ENCODE data around the gene CAMKK1.
"Not testable (repeated sequence)": the region's sequence is repeated elsewhere in the genome, so short reads cannot be mapped to it uniquely, and the experiment has no call there.

The CAMKK1 gene

DNA sequence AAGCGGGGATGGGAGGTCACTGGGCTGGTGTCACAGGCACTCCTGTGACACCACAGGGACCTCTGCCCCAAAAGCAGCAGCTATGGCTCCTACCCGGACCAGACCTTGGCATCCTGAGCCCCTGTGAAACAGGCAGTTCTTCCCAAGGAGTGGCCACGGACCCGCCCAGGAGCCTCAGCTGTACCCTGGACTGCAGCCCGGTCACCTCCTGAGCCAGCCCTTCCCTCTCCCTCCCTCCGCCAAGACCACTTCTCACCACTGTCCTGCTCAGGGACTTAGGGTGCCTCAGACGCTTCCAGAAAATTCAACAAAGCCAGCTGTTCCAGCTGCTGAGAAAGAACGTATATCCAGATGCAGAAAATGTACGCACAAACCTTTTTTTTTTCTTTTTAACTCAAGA lies 32.9 kb downstream of the CAMKK1 start:
- Histone ChIP-seq H3K4me2 (no peak overlapping the region), H3K27me3 (ENCODE audit: insufficient read depth, low read depth) (no peaks in the 10 kb centered on the region), H3K79me2 (ENCODE audit: insufficient read depth, low read depth) (no peaks in the 10 kb centered on the region), H3K9ac (no peak overlapping the region), H3K36me3 (ENCODE audit: insufficient read depth) (no peaks in the 10 kb centered on the region), H3K4me3 (IDR thresholded peaks at IDR 0.05; ENCODE audit: insufficient read depth, low read depth, low read length) (no peak overlapping the region), H3K4me1 (ENCODE audit: low read depth, poor library complexity, severe bottlenecking) (no peaks in the 10 kb centered on the region), H2AFZ (ENCODE audit: low read depth) (no peak overlapping the region), H3K27ac (no peak overlapping the region), H4K20me1 (ENCODE audit: insufficient read depth) (no peaks in the 10 kb centered on the region)
- TF ChIP-seq, protein P1, sequence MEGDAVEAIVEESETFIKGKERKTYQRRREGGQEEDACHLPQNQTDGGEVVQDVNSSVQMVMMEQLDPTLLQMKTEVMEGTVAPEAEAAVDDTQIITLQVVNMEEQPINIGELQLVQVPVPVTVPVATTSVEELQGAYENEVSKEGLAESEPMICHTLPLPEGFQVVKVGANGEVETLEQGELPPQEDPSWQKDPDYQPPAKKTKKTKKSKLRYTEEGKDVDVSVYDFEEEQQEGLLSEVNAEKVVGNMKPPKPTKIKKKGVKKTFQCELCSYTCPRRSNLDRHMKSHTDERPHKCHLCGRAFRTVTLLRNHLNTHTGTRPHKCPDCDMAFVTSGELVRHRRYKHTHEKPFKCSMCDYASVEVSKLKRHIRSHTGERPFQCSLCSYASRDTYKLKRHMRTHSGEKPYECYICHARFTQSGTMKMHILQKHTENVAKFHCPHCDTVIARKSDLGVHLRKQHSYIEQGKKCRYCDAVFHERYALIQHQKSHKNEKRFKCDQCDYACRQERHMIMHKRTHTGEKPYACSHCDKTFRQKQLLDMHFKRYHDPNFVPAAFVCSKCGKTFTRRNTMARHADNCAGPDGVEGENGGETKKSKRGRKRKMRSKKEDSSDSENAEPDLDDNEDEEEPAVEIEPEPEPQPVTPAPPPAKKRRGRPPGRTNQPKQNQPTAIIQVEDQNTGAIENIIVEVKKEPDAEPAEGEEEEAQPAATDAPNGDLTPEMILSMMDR (conservative IDR thresholded peaks at IDR 0.05; ENCODE audit: low read depth, low read length), result no peak

GRCh38 chr17:3857261-3858105 lies 35.4 kb downstream of the CAMKK1 start:
- TF ChIP-seq, protein P1 (conservative IDR thresholded peaks at IDR 0.05; ENCODE audit: low read depth, low read length), result no peak
- no peak overlapping the region for H3K4me3 ChIP-seq (IDR thresholded peaks at IDR 0.05; ENCODE audit: insufficient read depth, low read depth, low read length)
- H3K27me3 ChIP-seq (ENCODE audit: insufficient read depth, low read depth), result no peaks in the 10 kb centered on the region
- no peak overlapping the region for H3K27ac ChIP-seq
- no peak overlapping the region for H3K9ac ChIP-seq
- no peaks in the 10 kb centered on the region for H4K20me1 ChIP-seq (ENCODE audit: insufficient read depth)
- no peaks in the 10 kb centered on the region for H3K4me1 ChIP-seq (ENCODE audit: low read depth, poor library complexity, severe bottlenecking)
- H2AFZ ChIP-seq (ENCODE audit: low read depth), result no peak overlapping the region
- H3K36me3 ChIP-seq (ENCODE audit: insufficient read depth), result no peaks in the 10 kb centered on the region
- no peak overlapping the region for H3K4me2 ChIP-seq
- H3K79me2 ChIP-seq (ENCODE audit: insufficient read depth, low read depth), result no peaks in the 10 kb centered on the region

DNA sequence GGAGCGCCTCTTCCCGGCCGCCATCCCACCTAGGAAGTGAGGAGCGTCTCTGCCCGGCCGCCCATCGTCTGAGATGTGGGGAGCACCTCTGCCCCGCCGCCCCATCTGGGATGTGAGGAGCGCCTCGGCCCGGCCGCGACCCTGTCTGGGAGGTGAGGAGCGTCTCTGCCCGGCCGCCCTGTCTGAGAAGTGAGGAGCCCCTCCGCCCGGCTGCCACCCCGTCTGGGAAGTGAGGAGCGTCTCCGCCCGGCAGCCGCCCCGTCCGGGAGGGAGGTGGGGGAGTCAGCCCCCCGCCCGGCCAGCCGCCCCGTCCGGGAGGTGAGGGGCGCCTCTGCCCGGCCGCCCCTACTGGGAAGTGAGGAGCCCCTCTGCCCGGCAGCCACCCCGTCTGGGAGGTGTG lies 38.6 kb downstream of the CAMKK1 start:
- not testable (repeated sequence) for H3K4me2 ChIP-seq; H4K20me1 ChIP-seq (ENCODE audit: insufficient read depth); H3K9ac ChIP-seq; H3K4me3 ChIP-seq (IDR thresholded peaks at IDR 0.05; ENCODE audit: insufficient read depth, low read depth, low read length); H3K79me2 ChIP-seq (ENCODE audit: insufficient read depth, low read depth); H2AFZ ChIP-seq (ENCODE audit: low read depth); H3K27me3 ChIP-seq (ENCODE audit: insufficient read depth, low read depth); H3K27ac ChIP-seq; H3K4me1 ChIP-seq (ENCODE audit: low read depth, poor library complexity, severe bottlenecking); H3K36me3 ChIP-seq (ENCODE audit: insufficient read depth)

- Histone ChIP-seq H2AFZ (ENCODE audit: low read depth) (no peak overlapping the region), H3K27ac (no peak overlapping the region), H4K20me1 (ENCODE audit: insufficient read depth) (no peaks in the 10 kb centered on the region), H3K27me3 (ENCODE audit: insufficient read depth, low read depth) (no peaks in the 10 kb centered on the region), H3K4me2 (no peak overlapping the region), H3K36me3 (ENCODE audit: insufficient read depth) (no peaks in the 10 kb centered on the region), H3K79me2 (ENCODE audit: insufficient read depth, low read depth) (no peaks in the 10 kb centered on the region), H3K4me3 (IDR thresholded peaks at IDR 0.05; ENCODE audit: insufficient read depth, low read depth, low read length) (no peak overlapping the region), H3K9ac (no peak overlapping the region), H3K4me1 (ENCODE audit: low read depth, poor library complexity, severe bottlenecking) (no peaks in the 10 kb centered on the region)
- TF ChIP-seq, protein P1 (conservative IDR thresholded peaks at IDR 0.05; ENCODE audit: low read depth, low read length), result no peak
These were observed 40.3 kb downstream of the CAMKK1 start for GRCh38 chr17:3852561-3852960.

- H2AFZ ChIP-seq (ENCODE audit: low read depth), result no peak overlapping the region
- no peak overlapping the region for H3K4me2 ChIP-seq
- no peaks in the 10 kb centered on the region for H3K4me1 ChIP-seq (ENCODE audit: low read depth, poor library complexity, severe bottlenecking)
- H3K27ac ChIP-seq, result no peak overlapping the region
- no peak overlapping the region for H3K9ac ChIP-seq
- no peaks in the 10 kb centered on the region for H3K36me3 ChIP-seq (ENCODE audit: insufficient read depth)
- no peaks in the 10 kb centered on the region for H3K27me3 ChIP-seq (ENCODE audit: insufficient read depth, low read depth)
- no peaks in the 10 kb centered on the region for H4K20me1 ChIP-seq (ENCODE audit: insufficient read depth)
- H3K79me2 ChIP-seq (ENCODE audit: insufficient read depth, low read depth), result no peaks in the 10 kb centered on the region
- TF ChIP-seq, protein P1 (conservative IDR thresholded peaks at IDR 0.05; ENCODE audit: low read depth, low read length), result no peak
- H3K4me3 ChIP-seq (IDR thresholded peaks at IDR 0.05; ENCODE audit: insufficient read depth, low read depth, low read length), result no peak overlapping the region
These were observed 41.3 kb downstream of the CAMKK1 start for GRCh38 chr17:3851461-3852100.

Measured in KMS-11 (cell line).